ENCODE results near the gene BEND7.

The BEND7 gene

GRCh38 chr10:13527864-13528122 is 1.0 kb downstream of the BEND7 start:
- Histone ChIP-seq H3K79me1 (ENCODE audit: low read length) (peaks cover 12% of the 10 kb centered on the region), H3K23ac (ENCODE audit: low read length) (no peak overlapping the region), H3K9me3 (ENCODE audit: insufficient read depth, low read depth, low read length) (no peaks in the 10 kb centered on the region), H3K36me3 (ENCODE audit: control insufficient read depth in 1 of 2, insufficient read depth in 2 of 2, low read length in 2 of 2) (peaks cover 3 to 7% of the 10 kb centered on the region in 2 experiments), H2AK5ac (ENCODE audit: low read length) (no peak overlapping the region), H3K4me2 (ENCODE audit: low read length) (peak overlapping the region; percentile 75), H3K4ac (ENCODE audit: low read depth, low read length) (peak overlapping the region; percentile 78), H4K12ac (ENCODE audit: low read depth, low read length) (no peak overlapping the region), H4K8ac (ENCODE audit: low read depth, low read length) (peak overlapping the region; percentile 69), H2BK12ac (ENCODE audit: low read length) (no peak overlapping the region), H3K79me2 (ENCODE audit: control insufficient read depth, insufficient read depth, low read length, poor library complexity) (peaks cover 6% of the 10 kb centered on the region), H2BK5ac (ENCODE audit: low read depth, low read length, poor library complexity) (no peak overlapping the region), H2BK120ac (ENCODE audit: insufficient read depth, low read length, poor library complexity) (peak overlapping the region; percentile 87), H3K27ac (ENCODE audit: low read depth, low read length) (peak overlapping the region; percentile 54), H3K4me3 (ENCODE audit: low read depth, low read length) (peak overlapping the region; percentile 85), H3K27me3 (ENCODE audit: insufficient read depth, low read length) (no peaks in the 10 kb centered on the region), H2AFZ (ENCODE audit: insufficient read depth, low read length, poor library complexity) (peak overlapping the region; percentile 92), H4K91ac (ENCODE audit: low read depth, low read length) (peak overlapping the region; percentile 85), H3K14ac (ENCODE audit: low read length) (peak overlapping the region; percentile 95), H3K4me1 (ENCODE audit: control insufficient read depth in 1 of 2, insufficient read depth in 2 of 2, low read length in 2 of 2) (peaks cover 7% of the 10 kb centered on the region in 2 experiments), H3K18ac (ENCODE audit: low read length) (peak overlapping the region; percentile 80), H3K9ac (ENCODE audit: low read length) (peak overlapping the region; percentile 85)
- DNase-seq: peak in 1 of 2 donors; percentile 14
- WGBS (ENCODE audit: extremely low coverage, insufficient coverage, insufficient read length): no CpG with 5 or more reads among the region's 5 CpGs

- Histone ChIP-seq H3K9me3 (ENCODE audit: insufficient read depth, low read depth, low read length) (no peaks in the 10 kb centered on the region), H2BK120ac (ENCODE audit: insufficient read depth, low read length, poor library complexity) (no peak overlapping the region), H3K27ac (ENCODE audit: low read depth, low read length) (peak overlapping the region; percentile 18), H3K79me2 (ENCODE audit: control insufficient read depth, insufficient read depth, low read length, poor library complexity) (peaks cover 6% of the 10 kb centered on the region), H3K4ac (ENCODE audit: low read depth, low read length) (no peak overlapping the region), H4K91ac (ENCODE audit: low read depth, low read length) (no peak overlapping the region), H3K9ac (ENCODE audit: low read length) (no peak overlapping the region), H2BK5ac (ENCODE audit: low read depth, low read length, poor library complexity) (no peak overlapping the region), H3K4me2 (ENCODE audit: low read length) (peak overlapping the region; percentile 75), H3K36me3 (ENCODE audit: control insufficient read depth in 1 of 2, insufficient read depth in 2 of 2, low read length in 2 of 2) (peaks cover 6 to 12% of the 10 kb centered on the region in 2 experiments), H4K12ac (ENCODE audit: low read depth, low read length) (no peak overlapping the region), H3K18ac (ENCODE audit: low read length) (no peak overlapping the region), H3K79me1 (ENCODE audit: low read length) (peaks cover 12% of the 10 kb centered on the region), H3K14ac (ENCODE audit: low read length) (no peak overlapping the region), H3K27me3 (ENCODE audit: insufficient read depth, low read length) (no peaks in the 10 kb centered on the region), H2AFZ (ENCODE audit: insufficient read depth, low read length, poor library complexity) (no peak overlapping the region), H2AK5ac (ENCODE audit: low read length) (no peak overlapping the region), H4K8ac (ENCODE audit: low read depth, low read length) (no peak overlapping the region), H3K4me1 (ENCODE audit: control insufficient read depth in 1 of 2, insufficient read depth in 2 of 2, low read length in 2 of 2) (peaks cover 7% of the 10 kb centered on the region in 2 experiments), H3K23ac (ENCODE audit: low read length) (no peak overlapping the region), H2BK12ac (ENCODE audit: low read length) (no peak overlapping the region), H3K4me3 (ENCODE audit: low read depth, low read length) (no peak overlapping the region)
- WGBS (ENCODE audit: extremely low coverage, insufficient coverage, insufficient read length): no CpG with 5 or more reads among the region's 10 CpGs
- peak; percentile 52 to 88 for DNase-seq
Measured at GRCh38 chr10:13526948-13527863, 1.6 kb downstream of the BEND7 start.

GRCh38 chr10:13525663-13526062 is 3.2 kb downstream of the BEND7 start:
- H3K36me3 ChIP-seq (ENCODE audit: control insufficient read depth in 1 of 2, insufficient read depth in 2 of 2, low read length in 2 of 2): peaks cover 14 to 21% of the 10 kb centered on the region in 2 experiments
- H3K79me2 ChIP-seq (ENCODE audit: control insufficient read depth, insufficient read depth, low read length, poor library complexity): peaks cover 6% of the 10 kb centered on the region
- H3K9me3 ChIP-seq (ENCODE audit: insufficient read depth, low read depth, low read length): no peaks in the 10 kb centered on the region
- H3K27me3 ChIP-seq (ENCODE audit: insufficient read depth, low read length): no peaks in the 10 kb centered on the region
- H3K18ac ChIP-seq (ENCODE audit: low read length): no peak overlapping the region
- H4K8ac ChIP-seq (ENCODE audit: low read depth, low read length): no peak overlapping the region
- H2BK12ac ChIP-seq (ENCODE audit: low read length): no peak overlapping the region
- no peak overlapping the region for H2AFZ ChIP-seq (ENCODE audit: insufficient read depth, low read length, poor library complexity)
- DNase-seq: no peak
- H3K27ac ChIP-seq (ENCODE audit: low read depth, low read length): no peak overlapping the region
- H2AK5ac ChIP-seq (ENCODE audit: low read length): no peak overlapping the region
- no peak overlapping the region for H3K14ac ChIP-seq (ENCODE audit: low read length)
- H4K91ac ChIP-seq (ENCODE audit: low read depth, low read length): no peak overlapping the region
- H3K9ac ChIP-seq (ENCODE audit: low read length): no peak overlapping the region
- H3K4ac ChIP-seq (ENCODE audit: low read depth, low read length): no peak overlapping the region
- no peak overlapping the region for H3K4me2 ChIP-seq (ENCODE audit: low read length)
- H2BK5ac ChIP-seq (ENCODE audit: low read depth, low read length, poor library complexity): no peak overlapping the region
- H3K23ac ChIP-seq (ENCODE audit: low read length): no peak overlapping the region
- WGBS (ENCODE audit: extremely low coverage, insufficient coverage, insufficient read length): no CpG with 5 or more reads among the region's 3 CpGs
- H3K4me1 ChIP-seq (ENCODE audit: control insufficient read depth in 1 of 2, insufficient read depth in 2 of 2, low read length in 2 of 2): peaks cover 7% of the 10 kb centered on the region in 2 experiments
- no peak overlapping the region for H2BK120ac ChIP-seq (ENCODE audit: insufficient read depth, low read length, poor library complexity)
- no peak overlapping the region for H3K4me3 ChIP-seq (ENCODE audit: low read depth, low read length)
- H4K12ac ChIP-seq (ENCODE audit: low read depth, low read length): no peak overlapping the region
- H3K79me1 ChIP-seq (ENCODE audit: low read length): peaks cover 12% of the 10 kb centered on the region

- H3K4me1 ChIP-seq (ENCODE audit: control insufficient read depth in 1 of 2, insufficient read depth in 2 of 2, low read length in 2 of 2): no peaks in the 10 kb centered on the region
- H2BK120ac ChIP-seq (ENCODE audit: insufficient read depth, low read length, poor library complexity): no peak overlapping the region
- H4K91ac ChIP-seq (ENCODE audit: low read depth, low read length): no peak overlapping the region
- H3K23ac ChIP-seq (ENCODE audit: low read length): no peak overlapping the region
- H4K12ac ChIP-seq (ENCODE audit: low read depth, low read length): no peak overlapping the region
- peaks cover 23 to 30% of the 10 kb centered on the region in 2 experiments for H3K36me3 ChIP-seq (ENCODE audit: control insufficient read depth in 1 of 2, insufficient read depth in 2 of 2, low read length in 2 of 2)
- H2BK12ac ChIP-seq (ENCODE audit: low read length): no peak overlapping the region
- H2BK5ac ChIP-seq (ENCODE audit: low read depth, low read length, poor library complexity): no peak overlapping the region
- H3K27ac ChIP-seq (ENCODE audit: low read depth, low read length): no peak overlapping the region
- no peak overlapping the region for H4K8ac ChIP-seq (ENCODE audit: low read depth, low read length)
- H3K4me2 ChIP-seq (ENCODE audit: low read length): no peak overlapping the region
- H3K79me1 ChIP-seq (ENCODE audit: low read length): no peaks in the 10 kb centered on the region
- no peak overlapping the region for H2AFZ ChIP-seq (ENCODE audit: insufficient read depth, low read length, poor library complexity)
- H3K9me3 ChIP-seq (ENCODE audit: insufficient read depth, low read depth, low read length): no peaks in the 10 kb centered on the region
- no peak for DNase-seq
- no peaks in the 10 kb centered on the region for H3K79me2 ChIP-seq (ENCODE audit: control insufficient read depth, insufficient read depth, low read length, poor library complexity)
- no peak overlapping the region for H3K18ac ChIP-seq (ENCODE audit: low read length)
- no CpG with 5 or more reads among the region's 7 CpGs for WGBS (ENCODE audit: extremely low coverage, insufficient coverage, insufficient read length)
- no peak overlapping the region for H3K4me3 ChIP-seq (ENCODE audit: low read depth, low read length)
- no peaks in the 10 kb centered on the region for H3K27me3 ChIP-seq (ENCODE audit: insufficient read depth, low read length)
- H3K14ac ChIP-seq (ENCODE audit: low read length): no peak overlapping the region
- H2AK5ac ChIP-seq (ENCODE audit: low read length): no peak overlapping the region
- no peak overlapping the region for H3K4ac ChIP-seq (ENCODE audit: low read depth, low read length)
- no peak overlapping the region for H3K9ac ChIP-seq (ENCODE audit: low read length)
Measured at GRCh38 chr10:13521026-13521425, 7.8 kb downstream of the BEND7 start.

Data from trophoblast cell (in vitro differentiated cells and primary cell).